GM18951 (cell line): Measurements from ENCODE around the gene HDAC1.
"Not testable (repeated sequence)": the region's sequence is repeated elsewhere in the genome, so short reads cannot be mapped to it uniquely, and the experiment has no call there.

Source experiments
- POLR2A ChIP-seq: IDR thresholded peaks from 4 replicates; pipeline ENCODE4 v1.6.1; 2011; ENCODE audit warnings: mild to moderate bottlenecking; ENCODE audit not compliant: insufficient read length, insufficient read depth; ENCODE audit errors: extremely low read depth
- in situ Hi-C: fragments of 300-500 bp; cut with MboI; formaldehyde crosslinking; loops from one replicate; pipeline ENCODE4 v1.12.0; 2022; ENCODE audit warnings: low sequenced_read_pairs, mixed read lengths, inconsistent platforms; ENCODE audit not compliant: unreplicated experiment

HDAC1 gene

DNA sequence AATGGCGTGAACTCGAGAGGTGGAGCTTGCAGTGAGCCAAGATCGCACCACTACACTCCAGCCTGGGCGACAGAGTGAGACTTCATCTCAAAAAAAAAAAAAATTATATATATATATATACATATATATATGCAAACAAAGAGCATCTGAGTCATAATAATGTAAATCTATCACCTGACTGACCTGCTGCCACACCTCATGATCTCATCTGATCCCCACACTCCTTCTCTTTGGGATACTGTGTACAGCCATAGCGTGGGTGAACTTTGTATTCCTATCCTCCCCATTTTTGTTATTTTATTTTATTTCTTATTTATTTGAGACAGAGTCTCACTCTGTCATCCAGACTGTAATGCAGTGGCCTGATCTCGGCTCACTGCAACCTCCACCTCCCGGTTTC is 2.6 kb upstream of the HDAC1 start:
- in situ Hi-C loops = no loop called here
- TF ChIP-seq POLR2A = no peak

DNA sequence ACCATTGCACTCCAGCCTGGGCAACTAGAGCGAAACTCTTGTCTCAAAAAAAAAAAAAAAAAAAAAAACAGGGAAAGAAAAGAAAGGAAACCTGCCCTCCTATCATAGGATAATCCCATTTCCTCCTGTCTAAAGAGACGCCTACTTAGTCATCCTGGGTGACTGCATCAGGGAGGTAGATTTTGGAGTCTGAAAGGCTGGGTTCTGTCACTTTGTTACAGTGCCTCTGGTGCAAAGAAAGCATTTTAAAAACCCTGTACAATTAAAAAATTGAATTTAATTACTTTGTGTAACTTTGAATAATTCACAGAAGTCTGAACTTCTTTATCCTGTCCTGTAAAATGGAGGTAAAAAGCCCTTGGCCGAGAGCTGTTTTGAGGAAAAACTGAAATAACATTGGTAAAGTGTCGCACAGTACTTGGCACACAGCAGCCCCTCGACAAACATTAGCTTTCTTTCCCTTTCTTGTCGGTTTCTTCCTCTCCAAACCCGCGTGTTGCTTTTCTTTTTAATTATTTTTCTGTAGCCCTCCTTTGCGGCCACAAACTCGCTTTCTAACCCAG is 657 bp upstream of the HDAC1 start:
- TF ChIP-seq POLR2A = no peak
- in situ Hi-C loops = no loop called here

GRCh38 chr1:32298211-32298610 is 6.3 kb downstream of the HDAC1 start:
- in situ Hi-C loops = not testable (repeated sequence)

- in situ Hi-C loops = no loop called here
- no peak for TF ChIP-seq POLR2A
Measured at GRCh38 chr1:32299327-32299726, 7.4 kb downstream of the HDAC1 start.

GRCh38 chr1:32303358-32303757 is 11.5 kb downstream of the HDAC1 start:
- TF ChIP-seq POLR2A = no peak
- in situ Hi-C loops = no loop called here

DNA sequence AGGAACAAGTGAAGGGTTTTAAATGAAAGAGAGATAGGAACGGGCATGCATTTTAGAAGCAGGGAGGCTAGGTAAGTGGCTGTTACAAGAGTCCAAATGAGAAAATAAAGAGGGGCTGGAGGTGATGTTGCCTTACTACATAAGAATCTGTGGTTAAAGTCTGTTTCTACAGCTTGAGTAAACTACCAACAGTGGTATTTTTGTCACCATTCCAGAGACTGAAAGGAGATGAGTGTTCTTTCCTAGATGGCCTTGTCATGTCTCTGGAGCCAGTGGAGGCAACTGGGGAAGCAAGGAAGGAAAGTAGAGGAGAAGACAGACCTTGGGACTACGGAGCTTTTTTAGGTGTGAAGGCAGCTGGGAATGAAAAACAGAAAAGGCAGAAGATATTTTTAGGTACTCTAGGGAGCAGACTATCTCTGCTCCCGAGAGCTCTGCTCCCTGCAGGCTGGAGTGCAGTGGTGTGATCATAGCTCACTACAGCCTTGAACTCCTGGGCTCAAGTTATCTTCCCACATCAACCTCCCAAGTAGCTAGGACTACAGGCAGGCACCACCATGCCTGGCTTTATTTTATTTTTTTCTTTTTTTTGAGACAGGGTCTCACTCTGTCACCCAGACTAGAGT is 12.2 kb downstream of the HDAC1 start:
- in situ Hi-C loops = no loop called here
- no peak for TF ChIP-seq POLR2A

GRCh38 chr1:32305310-32305709 is 13.4 kb downstream of the HDAC1 start:
- TF ChIP-seq POLR2A = no peak
- in situ Hi-C loops = no loop called here

DNA sequence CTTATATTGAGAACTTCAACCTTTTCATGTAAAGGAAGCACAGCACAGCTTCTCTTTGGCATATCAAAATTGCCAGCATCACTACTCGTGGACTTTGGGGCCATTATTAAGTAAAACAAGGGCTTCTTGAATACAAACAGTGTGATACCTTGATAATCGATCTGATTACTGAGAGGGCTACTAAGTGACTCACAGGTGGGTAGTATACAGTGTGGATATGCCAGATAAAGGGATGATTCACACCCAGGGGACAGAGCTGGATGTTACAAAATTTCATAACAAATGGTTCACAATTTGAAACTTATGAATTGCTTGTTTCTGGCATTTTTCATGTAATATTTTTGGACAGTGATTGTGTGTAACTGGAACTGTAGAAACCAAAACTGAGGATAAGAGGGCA is 15.4 kb downstream of the HDAC1 start:
- in situ Hi-C loops = no loop called here
- no peak for TF ChIP-seq POLR2A

GRCh38 chr1:32309960-32310359 is 18.1 kb downstream of the HDAC1 start:
- in situ Hi-C loops = no loop called here

GRCh38 chr1:32311709-32312393 is 20.0 kb downstream of the HDAC1 start:
- no peak for TF ChIP-seq POLR2A
- in situ Hi-C loops = no loop called here

More at GRCh38 chr1:32309960-32310359, 18.1 kb downstream of the HDAC1 start:
- TF ChIP-seq POLR2A = no peak

DNA sequence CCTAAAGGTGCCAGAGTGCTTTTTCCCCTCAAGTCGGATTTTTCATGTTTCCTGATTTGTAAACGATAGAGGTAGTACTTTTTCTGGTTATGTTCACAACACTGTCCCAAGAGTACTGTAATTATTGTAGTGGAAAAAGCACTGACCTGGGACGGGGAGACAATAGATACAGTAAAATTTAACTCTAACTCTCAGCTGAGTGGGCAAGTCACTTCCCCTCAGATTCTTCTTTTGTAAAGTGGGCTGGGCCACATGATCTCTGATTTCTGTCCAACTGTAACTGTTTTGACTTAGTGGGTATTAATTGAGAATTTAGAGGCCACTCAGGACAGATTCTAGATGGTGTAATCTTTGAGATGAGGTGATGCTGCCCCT is 25.0 kb downstream of the HDAC1 start:
- in situ Hi-C loops = loop anchor here (5.0 kb wide), 1 partner anchor 85 kb away; no protein-coding TSS in a partner anchor
- TF ChIP-seq POLR2A = no peak

DNA sequence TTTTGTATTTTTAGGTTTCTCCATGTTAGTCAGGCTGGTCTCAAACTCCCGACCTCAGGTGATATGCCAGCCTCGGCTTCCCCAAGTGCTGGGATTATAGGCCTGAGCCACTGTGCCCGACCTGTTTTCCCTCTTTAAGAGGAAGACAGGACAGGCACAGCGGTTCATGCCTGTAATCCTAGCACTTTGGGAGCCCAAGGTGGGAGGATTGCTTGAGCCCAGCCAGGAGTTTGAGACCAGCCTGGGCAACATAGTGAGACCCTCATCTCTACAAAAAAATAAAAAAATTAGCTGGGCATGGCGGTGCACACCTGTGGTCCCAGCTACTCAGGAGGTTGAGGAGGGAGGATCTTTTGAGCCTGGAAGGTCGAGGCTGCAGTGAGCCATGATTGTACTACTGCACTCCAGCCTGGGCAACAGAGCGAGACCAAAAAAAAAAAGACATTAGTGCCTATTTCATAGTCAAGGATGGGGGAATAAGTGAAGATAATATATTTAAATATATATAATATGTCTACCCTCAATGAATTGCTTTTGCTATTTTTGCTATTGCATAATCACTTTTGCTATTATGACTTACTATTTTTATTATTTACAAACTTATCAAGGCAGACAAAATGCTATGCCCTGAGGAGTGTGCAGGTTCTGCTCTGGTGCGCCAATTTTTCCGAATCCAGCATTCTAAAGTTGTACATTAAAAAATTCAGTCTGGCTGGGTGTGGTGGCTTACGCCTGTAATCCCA is 26.4 kb downstream of the HDAC1 start:
- in situ Hi-C loops = loop anchor here (5.0 kb wide), 1 partner anchor 86 kb away; no protein-coding TSS in a partner anchor
- no peak for TF ChIP-seq POLR2A

DNA sequence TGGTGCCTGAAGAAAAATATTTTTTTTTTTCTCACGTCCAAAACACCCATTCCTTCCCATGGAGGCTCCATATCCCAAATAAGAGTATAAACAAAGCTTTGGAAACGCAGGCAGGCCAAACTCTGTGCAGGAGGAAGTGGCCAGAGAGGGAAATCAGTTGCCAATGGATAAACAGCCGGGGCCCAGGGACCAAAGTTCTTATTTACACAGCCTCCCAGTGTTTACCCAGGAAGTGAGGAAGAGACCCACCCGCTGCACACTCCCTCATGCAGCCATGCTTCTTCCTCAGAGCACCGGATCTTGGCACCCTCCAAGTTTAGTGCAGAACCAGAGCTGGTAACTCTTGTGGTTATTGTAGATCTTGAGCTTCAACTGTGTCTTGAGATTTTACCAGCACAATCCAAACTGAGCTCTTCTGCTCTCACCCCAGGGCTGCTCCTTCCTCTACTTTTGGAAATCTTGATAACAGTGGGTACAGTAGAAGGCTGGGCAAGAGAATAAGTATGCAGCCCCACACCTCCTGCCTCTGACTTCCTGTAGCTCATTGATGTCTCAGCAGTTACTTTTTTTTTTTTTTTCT is 29.9 kb downstream of the HDAC1 start:
- in situ Hi-C loops = no loop called here
- TF ChIP-seq POLR2A = no peak
